ENCODE measurements around the gene TRAPPC3.

Gene TRAPPC3

GRCh38 chr1:36179220-36179600 lies 29.9 kb upstream of the TRAPPC3 start:
- no peak for DNase-seq (ENCODE audit: low spot score)
- in situ Hi-C loops (cut with MboI; ENCODE audit: low pct_unique_long_range_greater_than_20kb, low sequenced_read_pairs, unreplicated experiment): no loop called here

GRCh38 chr1:36178471-36179219 lies 29.4 kb upstream of the TRAPPC3 start:
- in situ Hi-C loops (cut with MboI; ENCODE audit: low pct_unique_long_range_greater_than_20kb, low sequenced_read_pairs, unreplicated experiment): no loop called here
- no peak for TF ChIP-seq CTCF (IDR thresholded peaks at IDR 0.05; ENCODE audit: extremely low read depth, insufficient read depth, missing control alignments)
- DNase-seq (ENCODE audit: low spot score): no peak

More at GRCh38 chr1:36179220-36179600, 29.9 kb upstream of the TRAPPC3 start:
- TF ChIP-seq CTCF (IDR thresholded peaks at IDR 0.05; ENCODE audit: extremely low read depth, insufficient read depth, missing control alignments): no peak

- no peak for TF ChIP-seq CTCF (IDR thresholded peaks at IDR 0.05; ENCODE audit: extremely low read depth, insufficient read depth, missing control alignments)
- no peak for DNase-seq (ENCODE audit: low spot score)
- in situ Hi-C loops (cut with MboI; ENCODE audit: low pct_unique_long_range_greater_than_20kb, low sequenced_read_pairs, unreplicated experiment): no loop called here
These were observed 28.5 kb upstream of the TRAPPC3 start for GRCh38 chr1:36177589-36178431.

GRCh38 chr1:36176106-36176949 lies 27.0 kb upstream of the TRAPPC3 start:
- TF ChIP-seq CTCF (IDR thresholded peaks at IDR 0.05; ENCODE audit: extremely low read depth, insufficient read depth, missing control alignments): no peak
- in situ Hi-C loops (cut with MboI; ENCODE audit: low pct_unique_long_range_greater_than_20kb, low sequenced_read_pairs, unreplicated experiment): no loop called here
- no peak for DNase-seq (ENCODE audit: low spot score)

- no peak for TF ChIP-seq CTCF (IDR thresholded peaks at IDR 0.05; ENCODE audit: extremely low read depth, insufficient read depth, missing control alignments)
- peak; percentile 61 for DNase-seq (ENCODE audit: low spot score)
- in situ Hi-C loops (cut with MboI; ENCODE audit: low pct_unique_long_range_greater_than_20kb, low sequenced_read_pairs, unreplicated experiment): no loop called here
These were observed 26.1 kb upstream of the TRAPPC3 start for GRCh38 chr1:36175137-36176095.
